Activated CD4-positive, alpha-beta T cell treated with anti-CD3 and anti-CD28 coated beads, Interleukin-2, amount 50 U/mL, for 16 hours (primary cell): ENCODE data around the gene TMEM131.
A peak's percentile ranks its signal among the peaks of the same experiment; 100 is the strongest.
"Not testable (repeated sequence)": the region's sequence is repeated elsewhere in the genome, so short reads cannot be mapped to it uniquely, and the experiment has no call there.

Source experiments
- DNase-seq: peaks from one replicate; pipeline ENCODE4 v3.0.0-alpha.2; 2020

The TMEM131 gene

DNA sequence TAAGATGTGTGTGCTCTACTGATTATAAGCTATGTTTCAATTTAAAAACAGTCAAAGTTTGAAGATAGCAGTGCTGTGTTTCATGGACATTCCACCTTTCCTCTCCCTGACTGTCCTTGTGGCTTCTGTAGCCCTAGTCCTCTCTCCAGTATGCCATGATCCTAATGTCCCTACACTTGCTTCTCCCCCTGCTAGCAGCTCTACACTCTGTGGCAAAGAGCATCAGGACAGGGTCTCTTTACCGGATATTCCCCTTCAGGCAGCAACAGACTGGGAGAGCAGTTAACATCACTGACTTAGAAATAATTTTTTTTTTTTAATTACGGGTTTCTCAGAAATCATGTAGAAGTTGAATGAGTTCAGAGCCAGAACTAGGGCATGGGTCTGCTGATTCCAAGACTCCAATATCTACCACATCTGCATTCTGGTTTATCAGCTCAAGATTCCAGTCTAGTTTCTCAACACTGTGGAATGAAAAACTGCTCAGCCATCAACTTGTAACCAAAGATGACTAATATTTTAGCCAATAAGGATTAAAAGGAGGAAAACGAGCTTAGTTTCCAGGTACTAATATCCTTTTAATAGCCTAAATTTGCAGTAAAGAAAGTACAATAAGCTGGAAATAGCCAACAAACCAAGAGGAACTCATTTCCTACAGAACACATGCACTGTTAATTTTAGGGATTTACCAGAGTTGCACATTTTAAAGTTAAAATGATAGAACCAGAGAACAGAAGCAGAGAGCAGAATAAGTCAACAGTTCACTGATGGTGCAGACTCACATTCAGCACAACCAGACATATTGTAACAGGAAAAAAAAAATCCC lies 45.2 kb downstream of the TMEM131 start:
- no peak for DNase-seq

DNA sequence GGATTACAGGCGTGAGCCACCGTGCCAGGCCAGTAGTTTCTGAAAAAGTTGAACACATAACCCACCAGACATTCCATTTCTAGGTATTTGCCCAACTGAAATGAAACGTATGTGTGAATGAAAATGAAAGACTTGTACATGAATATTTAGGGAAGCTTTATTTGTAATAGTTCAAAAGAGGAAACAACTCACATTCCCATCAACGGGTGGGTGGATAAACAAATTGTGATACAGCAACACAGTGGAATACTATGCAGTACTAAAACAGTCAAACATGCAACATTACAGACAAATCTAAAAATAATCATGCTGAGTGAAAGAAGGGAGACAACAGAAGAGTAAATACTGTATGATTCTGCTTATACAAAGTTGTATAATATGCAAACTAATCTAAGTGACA lies 46.8 kb downstream of the TMEM131 start:
- no peak for DNase-seq

DNA sequence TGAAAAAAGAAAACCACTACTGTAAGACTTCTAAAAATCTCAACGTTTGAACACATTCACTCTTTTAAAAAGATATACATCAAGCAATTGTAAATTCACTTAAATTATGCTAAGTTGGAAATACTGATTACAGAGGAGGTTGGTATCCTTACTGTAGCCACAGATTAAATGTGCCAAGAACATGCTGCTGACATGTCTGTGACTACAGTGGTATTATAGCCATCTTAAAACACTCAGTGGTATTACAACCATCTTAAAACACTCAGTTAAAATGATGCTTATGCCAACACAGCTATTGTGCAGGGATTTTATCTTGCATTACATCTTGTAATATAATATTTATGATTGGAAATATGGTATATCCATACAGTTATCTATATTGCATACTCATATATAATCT lies 50.0 kb downstream of the TMEM131 start:
- DNase-seq = no peak

DNA sequence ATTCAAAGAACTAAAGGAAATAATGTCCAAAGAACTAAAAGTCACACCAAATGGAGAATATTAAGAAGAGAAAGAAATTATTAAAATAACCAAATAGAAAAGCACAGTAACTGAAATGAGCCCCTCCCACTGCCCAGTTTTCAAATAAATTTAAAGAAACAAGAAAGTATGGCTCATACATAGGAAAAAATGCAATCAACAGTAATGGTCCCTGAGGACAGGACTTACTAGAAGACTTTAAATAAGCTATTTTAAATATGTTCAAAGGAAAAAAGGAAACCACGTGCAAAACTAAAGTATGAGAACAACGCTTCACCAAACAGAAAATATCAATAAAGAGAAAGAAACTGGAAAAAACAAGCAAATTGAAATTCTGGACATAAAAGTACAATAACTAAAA lies 58.9 kb downstream of the TMEM131 start:
- no peak for DNase-seq

DNA sequence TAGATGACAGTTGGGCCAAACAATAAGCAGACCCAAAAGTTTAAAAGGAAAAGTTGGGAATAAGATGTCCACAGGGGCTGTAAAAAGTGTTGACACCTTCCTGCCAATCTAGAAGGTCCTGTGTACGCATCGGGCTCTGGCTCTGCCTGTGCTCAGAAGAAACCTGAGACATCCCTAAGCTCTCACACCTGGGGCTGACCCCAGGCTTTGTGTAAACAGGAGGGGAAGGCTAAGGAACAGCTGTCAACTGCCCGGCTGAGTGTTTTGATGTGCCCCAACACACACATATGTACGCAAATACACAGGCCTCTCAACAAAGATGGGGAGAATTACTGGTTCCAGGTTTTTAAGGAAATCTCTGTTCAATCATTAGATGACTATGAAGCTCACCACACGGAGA lies 59.5 kb downstream of the TMEM131 start:
- no peak for DNase-seq

DNA sequence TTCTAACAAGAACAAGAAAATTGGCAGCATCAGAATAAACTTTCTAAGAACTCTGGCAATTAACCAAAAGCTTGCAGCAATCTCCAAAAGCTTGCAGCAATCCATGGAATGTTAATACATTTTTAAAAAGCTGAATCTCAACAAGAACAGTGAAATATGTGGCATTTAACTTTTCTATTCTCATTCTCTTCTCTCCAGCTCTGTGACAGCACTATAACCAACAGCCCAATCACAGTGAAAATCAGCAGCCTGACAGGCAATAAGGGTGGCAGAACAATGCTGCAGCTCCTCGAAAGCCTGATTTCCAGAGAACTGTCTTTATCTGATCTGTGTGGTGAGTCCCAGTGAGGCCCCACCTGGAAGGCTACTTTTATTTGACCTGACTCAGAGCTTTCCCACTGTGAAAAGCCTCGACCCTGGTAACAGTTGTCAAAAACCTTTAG lies 60.0 kb downstream of the TMEM131 start:
- DNase-seq = no peak

DNA sequence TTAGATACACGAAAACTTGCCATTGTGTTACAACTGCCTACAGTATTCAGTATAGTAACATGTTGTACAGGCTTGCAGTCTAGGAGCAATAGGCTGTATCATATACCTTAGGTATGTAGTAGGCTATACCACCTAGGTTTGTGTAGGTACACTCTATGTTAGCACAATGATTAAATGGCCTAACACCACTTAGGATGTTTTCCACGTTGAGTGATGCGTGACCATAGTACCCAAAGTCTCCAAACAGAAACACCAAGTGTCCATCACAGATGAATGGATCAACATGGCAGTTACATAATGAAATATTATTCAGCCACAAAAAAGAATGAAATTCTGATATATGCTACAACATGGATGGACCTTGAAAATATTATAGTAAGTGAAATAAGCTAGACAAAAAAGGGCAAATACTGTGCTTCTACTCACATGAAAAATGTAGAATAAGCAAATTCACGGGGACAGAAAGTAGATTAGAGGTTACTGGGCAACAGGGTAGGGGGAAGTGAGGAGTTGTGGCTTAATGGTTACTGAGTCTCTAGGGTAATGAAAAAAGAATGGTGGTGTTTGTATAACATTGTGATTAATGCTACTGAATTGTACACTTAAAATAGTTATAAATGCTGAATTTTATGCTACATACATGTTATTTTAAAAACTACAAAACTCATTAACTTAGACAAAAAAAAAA lies 62.6 kb downstream of the TMEM131 start:
- DNase-seq = no peak

DNA sequence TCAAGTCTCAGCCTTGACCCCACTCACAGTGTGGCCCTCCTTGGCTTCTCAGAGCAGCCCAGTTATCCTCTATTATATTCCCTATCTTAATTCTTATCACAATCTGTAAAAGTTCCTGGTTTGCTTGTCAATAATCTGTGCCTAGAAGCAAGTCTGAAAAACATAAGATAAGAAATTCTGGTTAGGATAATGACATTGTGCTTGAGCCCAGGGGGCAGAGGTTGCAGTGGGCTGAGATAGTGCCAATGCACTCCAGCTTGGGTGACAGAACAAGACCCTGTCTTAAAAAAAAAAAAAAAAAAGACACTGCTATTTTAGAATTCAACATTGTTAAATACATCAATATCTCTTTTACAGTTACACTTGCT lies 63.9 kb downstream of the TMEM131 start:
- DNase-seq = no peak

DNA sequence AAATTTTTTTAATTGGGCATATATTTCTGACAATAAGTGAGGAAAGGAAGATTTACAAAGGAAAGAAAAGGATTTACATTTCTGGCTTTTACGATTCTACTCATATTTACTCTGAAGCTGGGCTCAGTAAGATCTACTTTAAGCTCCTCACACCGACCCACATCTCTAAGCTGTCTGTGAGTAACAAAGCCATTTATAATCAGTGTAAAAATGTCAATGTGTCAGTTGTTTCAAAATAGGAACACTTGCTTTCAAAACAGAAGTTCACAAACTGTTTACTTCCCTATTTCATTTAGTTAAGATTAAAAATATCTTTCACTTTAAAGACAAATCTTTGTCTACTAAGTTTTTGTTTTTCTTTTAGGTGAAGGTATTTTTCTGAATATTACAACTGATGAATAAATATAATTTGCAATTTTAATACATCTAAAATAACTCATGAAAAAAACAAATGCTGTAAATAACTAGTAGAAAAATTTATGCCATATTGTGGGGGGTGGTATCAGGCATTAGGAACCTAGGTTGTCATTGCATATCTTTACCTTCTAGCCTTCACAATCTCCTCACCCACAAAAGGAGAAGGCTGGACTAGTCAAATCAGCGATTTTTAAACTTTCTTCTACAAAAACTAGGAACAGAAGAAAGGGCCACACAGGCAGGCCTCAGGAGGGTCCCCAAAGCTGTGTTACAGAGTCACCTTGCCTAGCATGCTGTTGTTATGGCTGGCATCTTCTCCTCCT lies 64.5 kb downstream of the TMEM131 start:
- DNase-seq = no peak

DNA sequence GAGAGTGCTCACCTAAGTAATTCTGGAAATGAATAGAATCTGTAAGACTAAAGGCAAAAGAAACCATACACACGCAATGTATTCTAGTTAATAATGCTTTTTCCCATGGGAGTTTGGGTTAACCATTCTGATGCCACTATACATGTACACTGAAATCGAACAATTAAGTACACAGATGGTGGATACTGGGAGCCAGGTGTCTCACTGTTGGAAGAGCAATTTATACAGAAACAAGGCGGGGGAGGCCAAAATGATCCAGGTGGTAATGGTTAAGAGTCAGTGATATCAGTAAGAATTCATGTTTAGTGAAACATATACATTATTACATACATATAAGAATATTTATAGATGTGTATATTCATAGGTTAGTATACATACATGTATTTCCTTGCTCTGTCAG lies 67.2 kb downstream of the TMEM131 start:
- DNase-seq = no peak

DNA sequence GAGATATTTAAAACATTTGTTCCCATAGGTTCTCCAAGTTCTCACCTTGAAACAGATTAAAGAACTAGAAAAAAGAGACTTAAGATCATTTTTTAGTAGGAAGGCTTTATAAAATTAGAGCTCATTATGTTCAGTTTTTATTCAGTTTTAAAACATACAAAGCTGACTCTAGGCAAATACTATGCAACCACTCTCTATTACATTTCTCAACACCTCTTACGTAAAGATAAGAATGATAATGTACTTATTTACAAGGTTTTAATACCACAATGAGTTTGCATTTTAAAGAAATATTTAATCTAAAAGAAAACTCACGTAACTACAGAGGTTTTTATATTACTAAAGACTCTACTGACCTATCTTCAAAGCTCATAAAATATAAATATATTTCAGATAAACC lies 68.8 kb downstream of the TMEM131 start:
- no peak for DNase-seq

DNA sequence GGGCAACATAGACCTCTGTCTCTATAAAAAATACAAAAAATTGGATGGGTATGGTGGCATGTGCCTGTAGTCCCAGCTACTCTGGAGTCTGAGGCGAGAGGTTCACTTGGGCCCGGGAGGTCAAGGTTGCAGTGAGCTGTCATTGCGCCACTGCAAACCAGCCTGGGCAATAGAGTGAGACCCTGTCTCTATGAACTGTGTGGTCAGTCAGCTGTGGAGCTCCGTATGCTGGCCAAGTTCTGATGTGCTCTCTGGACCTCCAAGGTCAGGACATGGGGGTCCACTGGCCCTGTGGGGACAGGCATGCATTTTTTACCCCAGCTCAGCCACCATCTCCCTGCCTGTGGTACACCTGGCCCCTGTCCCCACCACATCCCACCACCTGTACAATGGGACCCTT lies 71.6 kb downstream of the TMEM131 start:
- DNase-seq = no peak

DNA sequence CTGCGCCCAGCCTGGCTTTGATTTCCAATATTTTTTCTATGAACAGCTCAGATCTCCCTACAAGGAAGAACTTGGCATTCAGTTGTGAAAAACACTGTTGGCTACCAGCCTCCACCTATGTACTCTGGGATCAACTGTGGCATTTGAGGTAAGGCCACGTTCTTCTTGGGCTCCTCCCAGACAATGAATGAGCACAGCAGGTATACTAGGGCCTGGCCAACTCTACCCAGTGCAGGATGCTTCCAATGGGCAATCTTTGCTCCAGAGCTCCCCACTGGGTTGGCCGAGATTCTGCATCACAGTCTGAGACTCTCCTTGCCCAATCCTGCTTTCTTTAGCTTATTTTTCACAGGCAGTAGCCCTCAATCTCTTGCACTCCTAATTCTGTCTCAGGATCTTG lies 75.9 kb downstream of the TMEM131 start:
- no peak for DNase-seq

DNA sequence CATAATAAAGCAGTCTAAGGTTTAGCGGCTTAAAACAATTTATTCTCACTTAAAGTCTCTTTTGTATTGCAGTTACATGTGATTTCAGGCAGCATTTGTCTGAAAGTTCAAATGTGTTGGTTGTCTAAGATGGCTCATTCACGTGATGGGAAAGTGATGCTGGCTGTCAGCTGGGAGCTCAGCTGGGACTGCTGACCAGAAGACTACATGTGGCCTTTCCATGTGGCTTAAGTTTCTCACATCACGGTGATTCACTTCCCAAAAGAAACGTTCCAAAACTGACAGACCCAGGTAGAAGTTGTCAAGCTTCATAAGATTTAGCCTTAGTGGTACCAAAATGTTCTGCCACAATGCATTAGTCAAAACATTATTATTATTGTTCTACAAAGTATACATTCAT lies 76.9 kb downstream of the TMEM131 start:
- DNase-seq = no peak

DNA sequence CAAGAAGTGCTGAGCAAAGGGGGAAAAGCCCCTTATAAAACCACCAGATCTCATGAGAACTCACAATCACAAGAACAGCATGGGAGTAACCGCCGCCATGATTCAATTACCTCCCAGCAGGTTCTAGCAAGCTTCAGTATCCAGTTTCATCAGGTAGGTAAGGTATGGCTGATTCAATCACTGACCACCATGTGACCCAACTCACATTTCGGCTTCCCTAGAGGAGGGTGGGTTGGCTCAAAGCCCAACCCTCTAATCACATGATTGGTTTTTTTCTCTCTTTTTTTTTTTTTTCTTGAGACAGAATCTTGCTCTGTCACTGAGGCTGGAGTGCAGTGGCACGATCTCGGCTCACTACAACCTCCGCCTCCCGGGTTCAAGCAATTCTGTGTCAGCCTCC lies 78.1 kb downstream of the TMEM131 start:
- DNase-seq = not testable (repeated sequence)

DNA sequence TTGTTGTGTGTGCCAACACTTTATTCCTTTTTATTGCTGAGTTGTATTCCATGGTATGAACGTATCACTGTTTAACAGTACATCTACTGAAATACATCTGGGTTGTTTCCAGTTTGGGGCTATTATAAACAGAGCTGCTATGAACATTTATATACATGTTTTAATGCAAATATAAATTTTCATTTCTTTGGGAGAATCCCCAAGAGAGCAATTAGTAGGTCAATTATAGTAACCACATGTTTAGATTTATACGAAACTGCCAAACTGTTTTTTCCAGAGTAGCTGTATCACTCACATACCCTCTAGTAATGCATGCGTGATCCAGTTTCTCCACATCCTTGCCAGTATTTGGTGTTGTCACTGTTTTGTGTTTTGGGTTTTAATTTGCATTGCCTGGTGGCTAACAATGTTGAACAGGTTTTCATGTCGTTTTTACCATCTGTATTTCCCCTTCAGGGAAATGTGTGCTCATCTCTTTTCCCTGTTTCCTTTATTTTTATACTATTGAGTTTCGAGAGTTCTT lies 81.0 kb downstream of the TMEM131 start:
- no peak for DNase-seq

DNA sequence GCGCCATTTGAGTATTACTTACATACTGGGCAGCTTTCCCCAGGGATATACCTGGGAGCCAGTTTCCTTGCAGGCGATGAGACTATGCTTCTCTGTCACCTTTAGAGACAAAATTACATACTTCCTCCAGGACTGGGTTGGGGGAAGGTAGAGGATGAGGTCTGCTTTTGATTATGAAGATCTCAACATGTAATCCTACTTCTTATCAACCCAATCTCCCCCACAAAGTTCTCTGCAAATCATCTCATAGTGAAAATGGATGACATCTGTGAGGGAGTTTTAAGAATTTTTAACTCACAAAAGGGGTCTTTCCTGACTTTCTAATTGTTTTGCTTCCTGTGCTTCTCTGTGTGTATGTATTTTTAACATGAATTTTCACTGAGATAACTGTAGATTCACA lies 81.9 kb downstream of the TMEM131 start:
- no peak for DNase-seq

DNA sequence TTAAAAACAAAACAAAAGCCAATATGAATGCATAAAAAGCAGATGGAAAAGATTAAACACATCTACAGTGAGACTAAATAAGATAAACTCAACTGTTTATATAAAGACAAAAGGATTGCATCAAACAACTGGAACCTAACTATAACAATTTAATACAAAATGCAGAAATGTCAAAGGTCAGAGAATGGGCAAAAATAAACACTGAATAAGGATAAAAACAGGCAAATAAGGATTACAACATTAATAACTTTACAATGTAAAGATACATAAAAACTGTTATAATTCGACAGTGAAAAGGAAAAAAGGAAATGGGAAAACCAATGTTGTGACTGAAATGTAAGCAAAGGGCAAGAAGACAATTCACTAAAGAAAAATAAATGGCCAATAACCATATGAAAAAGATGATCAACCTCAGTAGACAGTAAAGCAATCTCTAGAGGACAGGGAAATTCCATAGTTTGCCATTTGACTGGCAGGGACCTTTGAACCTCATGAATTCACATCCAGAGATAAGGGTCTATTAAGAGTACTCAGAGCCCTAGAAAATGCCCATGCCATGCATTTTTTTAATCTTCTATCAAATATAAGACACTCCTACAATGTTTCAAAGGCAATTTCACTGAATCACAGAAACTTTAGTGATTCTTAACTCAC lies 83.7 kb downstream of the TMEM131 start:
- no peak for DNase-seq

DNA sequence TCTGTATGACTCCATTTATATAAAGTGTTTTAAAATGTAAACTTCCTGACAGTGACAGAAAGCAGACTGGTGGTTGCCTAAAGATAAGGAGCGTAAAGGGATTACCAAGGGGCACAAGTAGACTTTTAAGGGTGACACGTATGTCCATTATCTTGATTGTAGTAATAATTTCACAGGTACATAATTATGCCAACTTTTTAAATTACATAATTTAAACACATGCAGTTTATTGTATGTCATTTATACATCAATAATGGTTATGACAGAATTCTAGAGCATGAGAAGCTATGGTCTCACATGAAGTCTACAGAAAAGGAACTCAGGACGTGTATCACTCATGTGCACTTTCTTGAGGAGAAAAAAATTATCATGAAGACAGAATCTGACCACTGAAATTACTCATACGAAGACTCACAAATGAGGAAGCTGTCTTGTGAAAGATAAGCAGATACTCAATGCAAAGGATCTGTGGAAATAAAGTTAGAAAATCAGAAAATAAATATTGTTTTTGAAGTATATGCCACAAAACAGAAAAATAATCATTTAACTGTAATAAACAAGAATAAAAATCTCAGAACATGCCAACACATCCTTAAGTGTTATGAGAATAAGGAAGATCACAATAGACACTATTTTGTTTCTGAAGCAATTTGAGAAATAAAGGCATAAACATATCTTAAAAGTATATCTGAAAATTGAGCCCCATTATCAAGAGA lies 84.4 kb downstream of the TMEM131 start:
- peak; percentile 50 for DNase-seq

DNA sequence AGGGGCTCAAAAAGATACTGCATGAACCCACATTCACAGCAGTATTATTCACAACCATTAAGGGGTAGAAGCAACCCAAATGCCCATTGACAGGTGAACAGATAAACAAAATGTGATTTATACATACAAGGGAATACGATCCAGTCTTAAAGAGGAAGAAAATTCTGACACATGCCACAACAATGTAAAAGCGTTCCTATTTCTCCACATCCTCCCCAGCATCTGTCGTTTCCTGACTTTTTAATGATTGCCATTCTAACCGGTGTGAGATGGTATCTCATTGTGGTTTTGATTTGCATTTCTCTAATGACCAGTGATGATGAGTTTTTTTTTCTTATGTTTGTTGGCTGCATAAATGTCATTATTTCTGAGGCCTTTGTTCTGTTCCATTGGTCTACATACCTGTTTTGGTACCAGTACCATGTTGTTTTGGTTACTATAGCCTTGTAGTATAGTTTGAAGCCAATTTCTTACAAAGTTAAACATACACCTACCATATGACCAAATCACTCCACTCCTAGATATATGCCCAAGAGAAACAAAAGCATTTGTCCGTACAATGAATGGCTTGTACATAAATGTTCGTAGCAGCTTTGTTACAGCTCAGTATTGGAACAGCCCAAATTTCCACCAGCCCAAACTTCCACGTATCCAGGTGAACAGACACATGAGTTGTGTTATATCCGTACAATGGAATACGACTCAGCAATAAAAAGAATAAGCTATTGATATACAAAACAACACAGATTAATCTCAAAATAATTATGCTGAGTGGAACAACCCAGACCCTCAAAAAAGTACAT lies 85.1 kb downstream of the TMEM131 start:
- DNase-seq = no peak

DNA sequence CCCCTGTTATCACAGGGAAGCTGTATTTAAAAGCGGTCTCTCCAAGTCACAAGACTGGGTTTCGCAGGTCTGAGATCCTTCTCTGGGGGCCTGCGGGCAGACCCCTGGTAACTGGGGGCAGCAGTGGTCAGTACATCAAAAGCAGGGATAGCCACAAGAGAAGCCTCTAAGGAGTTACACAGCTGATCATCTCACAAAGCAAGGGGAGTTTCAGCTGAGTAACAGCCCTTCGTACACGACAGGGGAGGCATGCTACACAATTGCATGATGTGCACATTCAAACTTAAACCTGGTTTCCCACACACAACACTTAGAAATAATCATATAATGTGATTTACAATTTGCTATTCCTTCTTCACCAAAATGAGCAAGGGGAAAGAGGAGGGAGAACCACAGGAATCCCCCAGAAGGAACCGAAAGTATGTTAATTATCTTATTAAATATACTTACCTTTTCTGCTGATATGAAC lies 87.5 kb downstream of the TMEM131 start:
- DNase-seq = no peak
